PC-9 (cell line): ENCODE results near the gene ARHGDIG. TPM values are rescaled to one million over a fixed set of nuclear protein-coding genes. Genes with fewer than 3 reads are reported as not detected.

Experiments
- BruUV-seq: library from RNA; stranded (reverse); fragments of 400-500 nt; replicated peaks from 2 replicates; lab custom pipeline; 2021; lab: Mats Ljungman, UMichigan
- CTCF ChIA-PET: fragments of 300-600 bp; sonication (Branson Sonifier 250); formaldehyde crosslinking; loops from one replicate; lab custom pipeline; 2022; ENCODE audit warnings: antibody characterized with exemption; lab: Charles Lee
- POLR2A ChIA-PET: fragments of 300-600 bp; sonication (Branson Sonifier 250); formaldehyde crosslinking; loops from one replicate; lab custom pipeline; 2022; ENCODE audit warnings: antibody characterized with exemption; ENCODE audit not compliant: unreplicated experiment; lab: Charles Lee
- DNase-seq, 2 experiments: peaks; one replicate each; pipeline versions ENCODE4 v3.0.0 to v3.0.0-alpha.2; 2015 to 2022; ENCODE audit warnings: mixed read lengths in 1 of 2
- H2AFZ ChIP-seq: fragments of 200-600 bp; sonication (generic); 2 replicates; pipeline ENCODE4 v1.8.1; 2017; ENCODE audit warnings: antibody characterized with exemption
- H3F3A ChIP-seq: fragments of 200-600 bp; sonication (generic); 2 replicates; pipeline ENCODE4 v1.8.1; 2017; ENCODE audit warnings: antibody characterized with exemption, mild to moderate bottlenecking, low read depth; ENCODE audit not compliant: insufficient read depth
- H3K27ac ChIP-seq: fragments of 200-600 bp; sonication (generic); 2 replicates; pipeline ENCODE4 v1.6.1; 2016; ENCODE audit warnings: mixed run types
- H3K27me3 ChIP-seq: fragments of 200-600 bp; sonication (generic); 2 replicates; pipeline ENCODE4 v1.6.1; 2016; ENCODE audit warnings: low read depth, mixed run types; ENCODE audit not compliant: insufficient read depth
- H3K36me3 ChIP-seq: fragments of 200-600 bp; sonication (generic); 2 replicates; pipeline ENCODE4 v1.6.1; 2016; ENCODE audit warnings: low read depth, mixed run types
- H3K4me1 ChIP-seq: fragments of 200-600 bp; sonication (generic); replicated peaks from 2 replicates; pipeline ENCODE4 v1.6.1; 2016; ENCODE audit warnings: mixed run types; ENCODE audit not compliant: insufficient read depth
- H3K4me2 ChIP-seq: fragments of 200-600 bp; sonication (generic); 2 replicates; pipeline ENCODE4 v1.6.1; 2017; ENCODE audit warnings: mixed run types
- H3K4me3 ChIP-seq: fragments of 200-600 bp; sonication (generic); 2 replicates; pipeline ENCODE4 v1.6.1; 2016; ENCODE audit warnings: mixed run types
- H3K79me2 ChIP-seq: fragments of 200-600 bp; sonication (generic); 2 replicates; pipeline ENCODE4 v1.6.1; 2017; ENCODE audit warnings: low read depth, mixed run types
- H3K9me2 ChIP-seq: fragments of 200-600 bp; sonication (generic); 2 replicates; pipeline ENCODE4 v1.8.1; 2017; ENCODE audit warnings: mild to moderate bottlenecking; ENCODE audit not compliant: insufficient read depth
- H3K9me3 ChIP-seq: fragments of 200-600 bp; sonication (generic); 2 replicates; pipeline ENCODE4 v1.8.1; 2016; ENCODE audit warnings: low read depth; ENCODE audit not compliant: insufficient read depth
- H4K20me1 ChIP-seq: fragments of 200-600 bp; sonication (generic); 2 replicates; pipeline ENCODE4 v1.8.1; 2017; ENCODE audit not compliant: insufficient read depth
- CTCF ChIP-seq: fragments of 200-600 bp; sonication (generic); conservative IDR thresholded peaks from 2 replicates; pipeline ENCODE4 v1.6.1; 2017; ENCODE audit warnings: mixed run types, antibody characterized with exemption, mild to moderate bottlenecking, moderate library complexity
- EZH2 ChIP-seq: fragments of 200-600 bp; sonication (generic); IDR thresholded peaks from 2 replicates; pipeline ENCODE4 v1.8.0; 2017; ENCODE audit warnings: antibody characterized with exemption, low read depth
- intact Hi-C: fragments of 100-400 bp; cut with micrococcal nuclease; formaldehyde crosslinking; loops from one replicate; pipeline ENCODE4 v1.10.0; 2022; ENCODE audit not compliant: unreplicated experiment
- total RNA-seq: library from RNA; stranded (reverse); gene quantifications from 2 replicates; pipeline ENCODE4 v1.2.3, GENCODE V29; 2021

ARHGDIG gene
- total RNA-seq, 1 experiment from 2014 or later = not detected

- Histone ChIP-seq H3K27ac (no peak overlapping the region), H3K4me3 (no peak overlapping the region), H3K36me3 (no peaks in the 10 kb centered on the region), H3K79me2 (no peaks in the 10 kb centered on the region), H3K4me2 (no peak overlapping the region), H4K20me1 (no peaks in the 10 kb centered on the region; the same call in 1 of the 2 replicates), H2AFZ (no peak overlapping the region), H3K4me1 (no peaks in the 10 kb centered on the region), H3K27me3 (no peaks in the 10 kb centered on the region), H3K9me2 (no peaks in the 10 kb centered on the region), H3K9me3 (no peaks in the 10 kb centered on the region), H3F3A (no peaks in the 10 kb centered on the region)
- CTCF ChIA-PET = no interaction called here
- no peak for DNase-seq
- POLR2A ChIA-PET = no interaction called here
- intact Hi-C loops = no loop called here
- no TSS peak for BruUV-seq
- TF ChIP-seq EZH2 (no peak), CTCF (no peak)
Observed at GRCh38 chr16:305916-306626, 25.7 kb downstream of the ARHGDIG start.

- H3K79me2 ChIP-seq = no peaks in the 10 kb centered on the region
- TF ChIP-seq CTCF = no peak
- no peak for TF ChIP-seq EZH2
- H2AFZ ChIP-seq = no peak overlapping the region
- CTCF ChIA-PET = no interaction called here
- no peak for DNase-seq
- H3K4me2 ChIP-seq = no peak overlapping the region
- H3K9me3 ChIP-seq = no peaks in the 10 kb centered on the region
- POLR2A ChIA-PET = interaction anchor here (0.6 kb wide), 1 partner anchor 103 kb away, joined by 6 read pairs; no protein-coding TSS in a partner anchor
- H3K27me3 ChIP-seq = no peaks in the 10 kb centered on the region
- H4K20me1 ChIP-seq = no peaks in the 10 kb centered on the region; the same call in 1 of the 2 replicates
- H3K27ac ChIP-seq = no peak overlapping the region
- H3K36me3 ChIP-seq = no peaks in the 10 kb centered on the region
- H3K4me1 ChIP-seq = no peaks in the 10 kb centered on the region
- H3F3A ChIP-seq = no peaks in the 10 kb centered on the region
- no TSS peak for BruUV-seq
- intact Hi-C loops = no loop called here
- no peaks in the 10 kb centered on the region for H3K9me2 ChIP-seq
- H3K4me3 ChIP-seq = no peak overlapping the region
Observed at GRCh38 chr16:306911-307370, 26.6 kb downstream of the ARHGDIG start.

GRCh38 chr16:307691-308312, 27.4 kb downstream of the ARHGDIG start:
- Histone ChIP-seq H3K9me2 (no peaks in the 10 kb centered on the region), H3K4me3 (no peak overlapping the region), H3K4me1 (no peaks in the 10 kb centered on the region), H3K79me2 (no peaks in the 10 kb centered on the region), H3K4me2 (no peak overlapping the region), H3K36me3 (peaks cover 3% of the 10 kb centered on the region; the same call in 1 of the 2 replicates), H2AFZ (no peak overlapping the region), H3F3A (no peaks in the 10 kb centered on the region), H3K27me3 (no peaks in the 10 kb centered on the region), H3K27ac (no peak overlapping the region), H3K9me3 (no peaks in the 10 kb centered on the region), H4K20me1 (no peaks in the 10 kb centered on the region; the same call in 1 of the 2 replicates)
- BruUV-seq = no TSS peak
- ChIA-PET CTCF (no interaction called here), POLR2A (interaction anchor here (0.6 kb wide), 1 partner anchor 103 kb away, joined by 6 read pairs; no protein-coding TSS in a partner anchor)
- no peak for DNase-seq
- TF ChIP-seq CTCF = no peak
- no peak for TF ChIP-seq EZH2
- intact Hi-C loops = no loop called here
